Type B pancreatic cell (in vitro differentiated cells): ENCODE measurements around the gene KCNA4. TPM values are rescaled to one million over a fixed set of nuclear protein-coding genes. Genes with fewer than 3 reads are reported as not detected.

Experiments
- DNase-seq: peaks from one replicate; pipeline ENCODE4 v3.0.0; 2021; ENCODE audit warnings: mixed read lengths; ENCODE audit not compliant: unreplicated experiment; ENCODE audit errors: extremely low spot score
- H3K27ac Mint-ChIP-seq: 2 replicates; pipeline ENCODE4 v1.8.0; 2021; ENCODE audit warnings: mild to moderate bottlenecking, mixed read lengths
- H3K27me3 Mint-ChIP-seq: 2 replicates; pipeline ENCODE4 v1.8.0; 2021; ENCODE audit warnings: mixed read lengths
- H3K36me3 Mint-ChIP-seq: 2 replicates; pipeline ENCODE4 v1.8.0; 2021; ENCODE audit warnings: mixed read lengths
- H3K4me1 Mint-ChIP-seq: one replicate; pipeline ENCODE4 v1.8.0; 2021; ENCODE audit warnings: mixed read lengths; ENCODE audit not compliant: unreplicated experiment
- H3K4me3 Mint-ChIP-seq: 2 replicates; pipeline ENCODE4 v1.8.0; 2021; ENCODE audit warnings: mild to moderate bottlenecking, mixed read lengths
- H3K9me3 Mint-ChIP-seq: 2 replicates; pipeline ENCODE4 v1.8.0; 2021; ENCODE audit warnings: mixed read lengths
- total RNA-seq: library from RNA; stranded (reverse); gene quantifications from 2 replicates; pipeline ENCODE4 v1.2.1, GENCODE V29; 2021; ENCODE audit warnings: low replicate concordance
- TF ChIP-seq, protein P1 (sequence below): fragments of 200-600 bp; sonication (generic); conservative IDR thresholded peaks from 2 replicates; pipeline ENCODE4 v1.5.0; 2021; ENCODE audit warnings: antibody characterized with exemption, mild to moderate bottlenecking

KCNA4 gene
- total RNA-seq, 1 donor from 2014 or later = 2.1 TPM

DNA sequence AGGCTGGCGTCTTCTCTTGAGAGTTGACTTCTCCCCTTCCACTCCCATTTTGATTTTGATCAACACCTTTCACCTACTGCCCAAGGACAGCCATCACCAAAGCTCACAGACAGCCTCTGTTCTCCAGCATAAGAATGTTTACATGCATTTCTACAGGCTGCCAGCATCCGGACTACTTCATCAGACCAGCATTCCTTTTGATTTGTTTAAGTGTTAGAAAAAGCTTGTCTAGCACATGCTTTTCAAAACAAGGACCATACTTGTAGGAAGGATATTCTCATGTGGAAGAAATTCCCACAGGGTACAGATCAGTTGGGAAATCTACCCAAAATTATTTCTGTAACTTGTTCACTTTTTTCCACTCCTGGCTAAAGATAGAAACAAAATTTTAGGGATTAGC is 6.2 kb upstream of the KCNA4 start:
- TF ChIP-seq, protein P1, sequence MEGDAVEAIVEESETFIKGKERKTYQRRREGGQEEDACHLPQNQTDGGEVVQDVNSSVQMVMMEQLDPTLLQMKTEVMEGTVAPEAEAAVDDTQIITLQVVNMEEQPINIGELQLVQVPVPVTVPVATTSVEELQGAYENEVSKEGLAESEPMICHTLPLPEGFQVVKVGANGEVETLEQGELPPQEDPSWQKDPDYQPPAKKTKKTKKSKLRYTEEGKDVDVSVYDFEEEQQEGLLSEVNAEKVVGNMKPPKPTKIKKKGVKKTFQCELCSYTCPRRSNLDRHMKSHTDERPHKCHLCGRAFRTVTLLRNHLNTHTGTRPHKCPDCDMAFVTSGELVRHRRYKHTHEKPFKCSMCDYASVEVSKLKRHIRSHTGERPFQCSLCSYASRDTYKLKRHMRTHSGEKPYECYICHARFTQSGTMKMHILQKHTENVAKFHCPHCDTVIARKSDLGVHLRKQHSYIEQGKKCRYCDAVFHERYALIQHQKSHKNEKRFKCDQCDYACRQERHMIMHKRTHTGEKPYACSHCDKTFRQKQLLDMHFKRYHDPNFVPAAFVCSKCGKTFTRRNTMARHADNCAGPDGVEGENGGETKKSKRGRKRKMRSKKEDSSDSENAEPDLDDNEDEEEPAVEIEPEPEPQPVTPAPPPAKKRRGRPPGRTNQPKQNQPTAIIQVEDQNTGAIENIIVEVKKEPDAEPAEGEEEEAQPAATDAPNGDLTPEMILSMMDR = no peak
- Mint-ChIP-seq H3K36me3 (no peaks in the 10 kb centered on the region), H3K27ac (no peak overlapping the region), H3K27me3 (peaks cover 25% of the 10 kb centered on the region), H3K4me3 (no peak overlapping the region), H3K9me3 (no peaks in the 10 kb centered on the region), H3K4me1 (no peaks in the 10 kb centered on the region)
- DNase-seq = no peak

DNA sequence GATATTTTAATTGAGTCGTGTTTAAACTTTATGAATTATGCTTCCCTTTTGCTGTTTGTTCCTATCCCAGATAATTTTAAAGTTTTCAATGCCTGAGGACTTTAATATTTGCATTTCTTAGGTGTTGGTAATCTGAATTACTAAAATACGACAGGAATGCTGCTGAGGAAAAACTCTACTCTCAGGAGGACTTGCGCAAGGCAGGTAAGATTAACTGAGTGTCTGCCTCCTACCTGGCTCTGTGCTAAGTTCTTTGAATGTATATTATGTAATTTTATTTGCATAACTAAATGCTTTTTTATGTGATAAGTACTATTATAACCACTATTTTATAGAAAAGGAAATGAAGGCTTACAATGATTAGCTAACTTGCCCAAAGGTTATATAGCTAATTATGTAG is 2.7 kb upstream of the KCNA4 start:
- TF ChIP-seq, protein P1 = no peak
- Mint-ChIP-seq H3K4me3 (no peak overlapping the region), H3K27me3 (peaks cover 28% of the 10 kb centered on the region), H3K27ac (no peak overlapping the region), H3K9me3 (no peaks in the 10 kb centered on the region), H3K36me3 (no peaks in the 10 kb centered on the region), H3K4me1 (no peaks in the 10 kb centered on the region)
- no peak for DNase-seq

DNA sequence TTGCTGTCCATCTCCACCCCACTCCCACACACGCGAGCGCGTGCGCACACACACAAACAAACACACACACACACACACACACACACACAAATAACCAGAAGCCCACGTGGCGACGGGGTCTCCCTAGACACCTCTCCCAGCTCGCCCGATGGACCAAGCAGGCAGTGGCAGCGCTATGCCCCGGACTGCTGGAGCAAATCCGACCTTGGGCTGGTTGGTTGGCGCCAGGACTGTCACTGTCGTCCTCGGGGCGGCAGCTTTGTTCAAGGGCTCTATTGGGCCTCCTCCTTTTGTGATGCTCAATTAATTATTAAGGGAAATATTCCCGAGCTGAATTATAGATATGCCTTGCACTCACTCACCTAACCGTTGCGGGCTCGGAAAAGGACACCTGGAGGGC is 1.7 kb upstream of the KCNA4 start:
- H3K4me3 Mint-ChIP-seq = peak overlapping the region; percentile 40
- H3K4me1 Mint-ChIP-seq = no peaks in the 10 kb centered on the region
- H3K9me3 Mint-ChIP-seq = no peaks in the 10 kb centered on the region
- no peaks in the 10 kb centered on the region for H3K36me3 Mint-ChIP-seq
- TF ChIP-seq, protein P1 = no peak
- H3K27ac Mint-ChIP-seq = no peak overlapping the region
- H3K27me3 Mint-ChIP-seq = peaks cover 28% of the 10 kb centered on the region
- DNase-seq = no peak

DNA sequence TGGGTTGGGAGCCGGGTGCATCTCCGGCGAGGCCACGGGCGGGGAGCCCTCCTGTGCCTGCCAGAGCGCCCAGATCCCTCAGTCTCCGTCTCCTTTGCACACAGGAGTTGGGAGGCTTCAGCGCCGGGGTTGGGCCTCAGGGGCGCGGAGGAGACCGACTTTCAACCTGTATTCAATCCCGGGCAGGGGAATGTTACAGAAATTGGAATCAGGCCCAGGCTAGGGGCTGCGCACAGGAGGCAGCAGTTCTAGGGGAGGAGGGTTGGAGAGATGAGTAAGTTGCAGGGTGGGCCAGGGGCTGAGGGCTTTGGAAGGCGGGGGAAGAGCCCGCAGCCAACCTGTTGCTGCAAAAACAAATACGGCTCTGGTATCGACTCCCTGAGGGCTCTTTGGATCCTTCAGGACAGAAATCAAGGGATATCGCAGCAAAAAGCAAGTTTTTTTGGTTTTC is 640 bp upstream of the KCNA4 start:
- Mint-ChIP-seq H3K27me3 (peaks cover 28% of the 10 kb centered on the region), H3K36me3 (no peaks in the 10 kb centered on the region), H3K9me3 (no peaks in the 10 kb centered on the region), H3K4me3 (peak overlapping the region; percentile 80), H3K27ac (no peak overlapping the region), H3K4me1 (no peaks in the 10 kb centered on the region)
- TF ChIP-seq, protein P1 = no peak
- no peak for DNase-seq

DNA sequence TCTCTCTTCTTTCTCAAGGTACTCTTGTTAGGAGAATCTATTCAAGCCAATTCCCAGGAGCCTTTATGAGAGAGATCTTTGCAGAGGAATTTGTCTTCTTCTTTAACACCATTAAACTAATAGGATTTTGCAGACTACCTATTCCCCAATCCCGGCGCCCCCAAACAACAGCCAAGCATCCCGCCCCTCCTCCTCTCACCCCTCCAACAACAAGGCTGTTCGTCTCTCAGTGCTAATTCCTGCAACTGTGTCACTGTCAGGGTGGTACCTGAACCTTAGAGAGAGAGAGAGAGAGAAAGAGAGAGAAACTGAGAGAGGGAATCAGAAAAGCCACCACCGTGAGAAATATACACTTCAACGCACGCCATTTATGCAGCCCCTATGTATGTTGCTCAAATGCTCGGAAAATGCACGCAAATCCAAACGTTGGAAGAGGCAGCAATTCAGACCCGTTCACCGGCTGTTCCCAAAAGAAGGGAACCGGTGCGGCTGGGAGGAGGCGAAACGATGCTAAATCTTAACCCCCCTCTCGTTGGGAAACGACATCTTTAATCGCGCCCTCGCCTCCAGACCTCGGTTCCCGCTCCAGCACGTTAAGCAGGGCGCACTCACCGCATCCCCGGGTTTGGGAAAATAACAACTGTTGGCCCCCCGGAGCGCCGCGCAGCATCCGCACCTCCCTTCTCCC is 961 bp downstream of the KCNA4 start:
- Mint-ChIP-seq H3K27me3 (peaks cover 30% of the 10 kb centered on the region), H3K36me3 (no peaks in the 10 kb centered on the region), H3K27ac (no peak overlapping the region), H3K9me3 (no peaks in the 10 kb centered on the region), H3K4me1 (no peaks in the 10 kb centered on the region), H3K4me3 (no peak overlapping the region)
- no peak for DNase-seq
- TF ChIP-seq, protein P1 = no peak

DNA sequence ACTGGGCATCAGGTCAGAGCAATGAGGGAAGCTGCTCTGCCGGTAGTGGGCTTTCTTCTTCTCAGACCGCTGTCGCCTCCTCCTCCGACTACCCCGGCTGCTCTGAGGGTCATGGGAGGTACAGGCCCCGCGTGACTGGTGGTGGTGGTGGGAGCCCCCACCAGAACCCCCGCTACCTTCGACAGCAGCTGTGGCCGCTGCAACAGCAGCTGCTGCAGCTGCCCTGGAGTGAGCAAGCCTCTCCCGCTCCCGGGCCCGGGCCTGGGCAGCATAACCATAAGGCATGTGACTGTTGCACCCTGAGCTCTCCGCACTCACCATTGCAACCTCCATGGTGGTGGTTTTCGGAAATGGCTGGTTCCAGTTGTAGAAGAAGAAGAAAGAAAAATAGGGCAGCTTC is 4.5 kb downstream of the KCNA4 start:
- DNase-seq = no peak
- TF ChIP-seq, protein P1 = no peak
- H3K27ac Mint-ChIP-seq = no peak overlapping the region
- no peaks in the 10 kb centered on the region for H3K9me3 Mint-ChIP-seq
- H3K36me3 Mint-ChIP-seq = no peaks in the 10 kb centered on the region
- H3K4me1 Mint-ChIP-seq = no peaks in the 10 kb centered on the region
- no peak overlapping the region for H3K4me3 Mint-ChIP-seq
- peaks cover 12% of the 10 kb centered on the region for H3K27me3 Mint-ChIP-seq
